ENCODE data around the gene SNCG.
"Not testable (repeated sequence)": the region's sequence is repeated elsewhere in the genome, so short reads cannot be mapped to it uniquely, and the experiment has no call there.

The SNCG gene

DNA sequence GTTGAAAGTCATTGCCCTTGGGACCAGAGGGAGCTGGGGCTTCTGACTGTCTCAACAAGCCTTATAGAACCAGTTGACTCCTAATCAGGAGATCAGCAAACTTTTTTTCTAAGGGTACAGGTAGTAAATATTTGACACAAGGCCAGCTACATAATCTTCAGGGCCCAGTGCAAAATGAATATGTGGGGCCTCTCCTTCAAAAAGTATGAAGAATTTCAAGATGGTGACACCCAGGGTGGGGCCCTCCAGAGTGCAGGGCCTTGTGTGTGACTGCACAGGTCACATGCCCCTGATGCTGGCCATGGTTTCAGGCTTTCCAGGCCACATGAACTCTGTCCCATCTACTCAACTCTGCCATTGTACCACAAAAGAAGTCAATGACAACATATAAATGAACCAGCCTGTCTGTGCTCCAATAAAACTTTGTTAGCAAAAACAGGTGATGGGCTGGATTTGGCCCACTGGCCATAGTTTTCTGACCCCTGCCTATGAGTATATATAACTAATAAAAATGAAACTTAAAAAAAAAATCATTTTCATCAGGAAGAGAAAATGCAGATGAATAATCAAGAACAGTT, 7.1 kb upstream of the SNCG start:
- Histone ChIP-seq H3K14ac (ENCODE audit: low read length in 2 of 2) (no peak overlapping the region), H2BK15ac (ENCODE audit: low read depth, poor library complexity, severe bottlenecking) (no peak overlapping the region), H2BK120ac (ENCODE audit: low read depth, low read length) (no peak overlapping the region), H3K9me3 (ENCODE audit: control insufficient read depth, low read length) (no peaks in the 10 kb centered on the region), H3K4me3 (ENCODE audit: insufficient read depth in 1 of 2, low read depth in 1 of 2, low read length in 2 of 2) (no peak overlapping the region), H3K27ac (ENCODE audit: low read length, poor library complexity, severe bottlenecking) (no peak overlapping the region), H2AFZ (ENCODE audit: low read depth, low read length) (no peak overlapping the region), H3K36me3 (ENCODE audit: control insufficient read depth in 1 of 2, insufficient read depth in 2 of 2, low read depth in 1 of 2, low read length in 2 of 2) (no peaks in the 10 kb centered on the region), H3K79me1 (replicated peaks; ENCODE audit: low read length, poor library complexity, severe bottlenecking) (no peaks in the 10 kb centered on the region), H2BK5ac (ENCODE audit: low read depth, low read length, poor library complexity, severe bottlenecking) (no peak overlapping the region), H3K18ac (ENCODE audit: low read depth in 1 of 2, low read length in 2 of 2) (no peak overlapping the region), H3K4ac (ENCODE audit: low read depth in 1 of 2, low read length in 2 of 2) (no peak overlapping the region), H3K23ac (ENCODE audit: low read length in 2 of 2) (no peak overlapping the region), H4K8ac (ENCODE audit: low read length) (no peak overlapping the region), H3K27me3 (ENCODE audit: control insufficient read depth in 1 of 2, insufficient read depth in 1 of 2, low read length in 2 of 2) (peaks cover 0 to 8% of the 10 kb centered on the region in 2 experiments), H4K91ac (ENCODE audit: low read length) (no peak overlapping the region), H2AK5ac (ENCODE audit: low read length, severe bottlenecking) (no peak overlapping the region), H2BK12ac (ENCODE audit: low read length in 2 of 2) (no peak overlapping the region), H3K9ac (ENCODE audit: low read length) (no peak overlapping the region), H3K4me1 (ENCODE audit: control insufficient read depth, insufficient read depth, low read depth, low read length) (peaks cover 11% of the 10 kb centered on the region), H3K4me2 (ENCODE audit: low read length, poor library complexity, severe bottlenecking) (no peak overlapping the region)
- no peak for DNase-seq

- 98% methylated on average over 7 of the region's 7 CpGs for WGBS
- Histone ChIP-seq H3K9me3 (ENCODE audit: control insufficient read depth, low read length) (no peaks in the 10 kb centered on the region), H3K18ac (ENCODE audit: low read depth in 1 of 2, low read length in 2 of 2) (no peak overlapping the region), H2AFZ (ENCODE audit: low read depth, low read length) (no peak overlapping the region), H3K79me1 (replicated peaks; ENCODE audit: low read length, poor library complexity, severe bottlenecking) (no peaks in the 10 kb centered on the region), H4K8ac (ENCODE audit: low read length) (no peak overlapping the region), H3K4me3 (ENCODE audit: insufficient read depth in 1 of 2, low read depth in 1 of 2, low read length in 2 of 2) (no peak overlapping the region), H3K27me3 (ENCODE audit: control insufficient read depth in 1 of 2, insufficient read depth in 1 of 2, low read length in 2 of 2) (peaks cover 0 to under 1% of the 10 kb centered on the region in 2 experiments), H2AK5ac (ENCODE audit: low read length, severe bottlenecking) (no peak overlapping the region), H2BK5ac (ENCODE audit: low read depth, low read length, poor library complexity, severe bottlenecking) (no peak overlapping the region), H3K4ac (ENCODE audit: low read depth in 1 of 2, low read length in 2 of 2) (no peak overlapping the region), H3K14ac (ENCODE audit: low read length in 2 of 2) (no peak overlapping the region), H3K36me3 (ENCODE audit: control insufficient read depth in 1 of 2, insufficient read depth in 2 of 2, low read depth in 1 of 2, low read length in 2 of 2) (no peaks in the 10 kb centered on the region), H3K4me1 (ENCODE audit: control insufficient read depth, insufficient read depth, low read depth, low read length) (peaks cover 11% of the 10 kb centered on the region), H3K23ac (ENCODE audit: low read length in 2 of 2) (no peak overlapping the region), H3K4me2 (ENCODE audit: low read length, poor library complexity, severe bottlenecking) (no peak overlapping the region), H3K27ac (ENCODE audit: low read length, poor library complexity, severe bottlenecking) (no peak overlapping the region), H2BK15ac (ENCODE audit: low read depth, poor library complexity, severe bottlenecking) (peak overlapping the region; percentile 6), H4K91ac (ENCODE audit: low read length) (no peak overlapping the region), H2BK120ac (ENCODE audit: low read depth, low read length) (no peak overlapping the region), H3K9ac (ENCODE audit: low read length) (no peak overlapping the region), H2BK12ac (ENCODE audit: low read length in 2 of 2) (no peak overlapping the region)
- no peak for DNase-seq
These were observed 6.3 kb upstream of the SNCG start for GRCh38 chr10:86952106-86952505.

DNA sequence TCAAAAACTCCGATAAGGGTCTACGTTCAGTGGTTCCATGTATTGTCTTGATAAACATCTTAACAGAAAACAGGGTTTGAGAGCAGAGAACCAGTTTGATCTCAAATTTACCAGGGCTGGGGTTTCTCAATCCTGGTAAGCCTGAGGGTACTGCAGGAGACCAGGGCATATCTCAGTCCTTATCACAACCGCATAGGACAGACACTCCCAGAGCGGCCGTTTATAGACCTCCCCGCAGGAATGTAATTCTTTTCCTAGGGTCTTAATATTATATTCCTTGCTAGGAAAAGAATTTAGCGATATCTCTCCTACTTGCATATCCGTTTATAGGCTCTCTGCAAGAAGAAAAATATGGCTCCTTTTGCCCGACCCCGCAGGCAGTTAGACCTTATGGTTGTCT, 5.7 kb upstream of the SNCG start:
- H2BK15ac ChIP-seq (ENCODE audit: low read depth, poor library complexity, severe bottlenecking); H4K91ac ChIP-seq (ENCODE audit: low read length); H3K4me2 ChIP-seq (ENCODE audit: low read length, poor library complexity, severe bottlenecking); H3K27me3 ChIP-seq (ENCODE audit: control insufficient read depth in 1 of 2, insufficient read depth in 1 of 2, low read length in 2 of 2); DNase-seq; H3K27ac ChIP-seq (ENCODE audit: low read length, poor library complexity, severe bottlenecking); H4K8ac ChIP-seq (ENCODE audit: low read length); H3K9ac ChIP-seq (ENCODE audit: low read length); H3K4me3 ChIP-seq (ENCODE audit: insufficient read depth in 1 of 2, low read depth in 1 of 2, low read length in 2 of 2); H2BK5ac ChIP-seq (ENCODE audit: low read depth, low read length, poor library complexity, severe bottlenecking); H3K36me3 ChIP-seq (ENCODE audit: control insufficient read depth in 1 of 2, insufficient read depth in 2 of 2, low read depth in 1 of 2, low read length in 2 of 2); H3K14ac ChIP-seq (ENCODE audit: low read length in 2 of 2); H2BK120ac ChIP-seq (ENCODE audit: low read depth, low read length); H3K79me1 ChIP-seq (replicated peaks; ENCODE audit: low read length, poor library complexity, severe bottlenecking); H2AK5ac ChIP-seq (ENCODE audit: low read length, severe bottlenecking); H3K4ac ChIP-seq (ENCODE audit: low read depth in 1 of 2, low read length in 2 of 2); H2AFZ ChIP-seq (ENCODE audit: low read depth, low read length); H2BK12ac ChIP-seq (ENCODE audit: low read length in 2 of 2); H3K9me3 ChIP-seq (ENCODE audit: control insufficient read depth, low read length); H3K23ac ChIP-seq (ENCODE audit: low read length in 2 of 2); H3K18ac ChIP-seq (ENCODE audit: low read depth in 1 of 2, low read length in 2 of 2): not testable (repeated sequence)
- H3K4me1 ChIP-seq (ENCODE audit: control insufficient read depth, insufficient read depth, low read depth, low read length): peaks cover 11% of the 10 kb centered on the region
- WGBS: 99% methylated on average over 10 of the region's 10 CpGs

GRCh38 chr10:86953747-86954680, 4.4 kb upstream of the SNCG start:
- Histone ChIP-seq H3K27me3 (ENCODE audit: control insufficient read depth in 1 of 2, insufficient read depth in 1 of 2, low read length in 2 of 2) (no peaks in the 10 kb centered on the region), H3K4ac (ENCODE audit: low read depth in 1 of 2, low read length in 2 of 2) (peak overlapping the region; percentile 82 to 97), H3K4me3 (ENCODE audit: insufficient read depth in 1 of 2, low read depth in 1 of 2, low read length in 2 of 2) (peak overlapping the region in 1 of 2 experiments; percentile 22), H3K79me1 (replicated peaks; ENCODE audit: low read length, poor library complexity, severe bottlenecking) (no peaks in the 10 kb centered on the region), H2AK5ac (ENCODE audit: low read length, severe bottlenecking) (no peak overlapping the region), H4K8ac (ENCODE audit: low read length) (peak overlapping the region; percentile 95), H3K14ac (ENCODE audit: low read length in 2 of 2) (peak overlapping the region in 1 of 2 experiments; percentile 55), H3K18ac (ENCODE audit: low read depth in 1 of 2, low read length in 2 of 2) (peak overlapping the region; percentile 90 to 98), H2BK5ac (ENCODE audit: low read depth, low read length, poor library complexity, severe bottlenecking) (no peak overlapping the region), H4K91ac (ENCODE audit: low read length) (peak overlapping the region; percentile 98), H3K4me1 (ENCODE audit: control insufficient read depth, insufficient read depth, low read depth, low read length) (peaks cover 17% of the 10 kb centered on the region), H3K9me3 (ENCODE audit: control insufficient read depth, low read length) (no peaks in the 10 kb centered on the region), H2BK120ac (ENCODE audit: low read depth, low read length) (peak overlapping the region; percentile 91), H3K23ac (ENCODE audit: low read length in 2 of 2) (peak overlapping the region in 1 of 2 experiments; percentile 57), H3K36me3 (ENCODE audit: control insufficient read depth in 1 of 2, insufficient read depth in 2 of 2, low read depth in 1 of 2, low read length in 2 of 2) (no peaks in the 10 kb centered on the region), H3K27ac (ENCODE audit: low read length, poor library complexity, severe bottlenecking) (no peak overlapping the region), H2AFZ (ENCODE audit: low read depth, low read length) (peak overlapping the region; percentile 78), H2BK15ac (ENCODE audit: low read depth, poor library complexity, severe bottlenecking) (peak overlapping the region; percentile 58), H3K9ac (ENCODE audit: low read length) (peak overlapping the region; percentile 68), H2BK12ac (ENCODE audit: low read length in 2 of 2) (peak overlapping the region; percentile 97 to 98), H3K4me2 (ENCODE audit: low read length, poor library complexity, severe bottlenecking) (no peak overlapping the region)
- 55% methylated on average over 10 of the region's 15 CpGs for WGBS
- peak; percentile 92 for DNase-seq

Data from mesenchymal stem cell (in vitro differentiated cells and primary cell).